ENCODE results near the gene EBI3.
"Not testable (repeated sequence)": the region's sequence is repeated elsewhere in the genome, so short reads cannot be mapped to it uniquely, and the experiment has no call there.

The EBI3 gene

DNA sequence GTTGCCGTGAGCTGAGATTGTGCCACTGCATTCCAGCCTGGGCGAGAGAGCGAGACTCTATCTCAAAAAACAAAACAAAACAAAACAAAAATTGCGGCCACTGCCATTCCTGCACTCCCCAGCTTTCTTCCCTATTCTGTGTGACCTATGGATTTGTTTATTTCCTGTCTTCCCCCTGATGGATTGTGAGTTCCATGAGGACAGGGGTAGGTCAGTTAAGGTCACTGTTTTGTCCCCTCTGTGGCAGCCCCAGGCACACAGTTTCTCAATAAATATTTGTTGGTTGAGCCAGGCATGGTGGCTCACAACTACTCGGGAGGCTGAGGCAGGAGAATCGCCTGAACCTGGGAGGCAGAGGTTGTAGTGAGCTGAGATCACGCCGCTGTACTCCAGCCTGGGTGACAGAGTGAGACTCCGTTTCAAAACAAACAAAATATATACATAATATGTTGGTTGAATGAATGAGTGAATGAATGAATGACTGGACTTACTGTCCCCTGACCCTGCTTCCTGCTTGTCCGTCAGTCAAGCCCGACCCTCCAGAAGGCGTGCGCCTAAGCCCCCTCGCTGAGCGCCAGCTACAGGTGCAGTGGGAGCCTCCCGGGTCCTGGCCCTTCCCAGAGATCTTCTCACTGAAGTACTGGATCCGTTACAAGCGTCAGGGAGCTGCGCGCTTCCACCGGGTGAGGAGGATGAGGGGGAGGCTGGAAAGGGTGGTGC, 5.0 kb downstream of the EBI3 start:
- H3K9me2 ChIP-seq (replicated peaks; ENCODE audit: control insufficient read depth, low read length) = no peaks in the 10 kb centered on the region
- no peak overlapping the region for H3K4me3 ChIP-seq (ENCODE audit: low read length)
- peaks cover 4% of the 10 kb centered on the region for H3K4me1 ChIP-seq (ENCODE audit: control insufficient read depth, low read length)
- TF ChIP-seq EZH2phosphoT487 (IDR thresholded peaks at IDR 0.05; ENCODE audit: borderline replicate concordance, low read length) (no peak), CTCF (IDR thresholded peaks at IDR 0.05; ENCODE audit: low read depth, low read length, poor library complexity, severe bottlenecking) (no peak)
- H3K4me2 ChIP-seq (ENCODE audit: low read length) = no peak overlapping the region
- no peaks in the 10 kb centered on the region for H4K20me1 ChIP-seq (ENCODE audit: control insufficient read depth, insufficient read depth, low read depth, low read length)
- no peak overlapping the region for H3K27ac ChIP-seq (ENCODE audit: low read depth, low read length)
- peaks cover 16% of the 10 kb centered on the region for H3K27me3 ChIP-seq (ENCODE audit: control insufficient read depth, low read length)
- no peaks in the 10 kb centered on the region for H3K79me2 ChIP-seq (ENCODE audit: control insufficient read depth, low read length)
- H3K9me3 ChIP-seq (ENCODE audit: control insufficient read depth, insufficient read depth, low read length) = no peaks in the 10 kb centered on the region
- H3K36me3 ChIP-seq (ENCODE audit: control insufficient read depth, low read length) = no peaks in the 10 kb centered on the region
- no peaks in the 10 kb centered on the region for H3F3A ChIP-seq (ENCODE audit: control insufficient read depth, insufficient read depth)

DNA sequence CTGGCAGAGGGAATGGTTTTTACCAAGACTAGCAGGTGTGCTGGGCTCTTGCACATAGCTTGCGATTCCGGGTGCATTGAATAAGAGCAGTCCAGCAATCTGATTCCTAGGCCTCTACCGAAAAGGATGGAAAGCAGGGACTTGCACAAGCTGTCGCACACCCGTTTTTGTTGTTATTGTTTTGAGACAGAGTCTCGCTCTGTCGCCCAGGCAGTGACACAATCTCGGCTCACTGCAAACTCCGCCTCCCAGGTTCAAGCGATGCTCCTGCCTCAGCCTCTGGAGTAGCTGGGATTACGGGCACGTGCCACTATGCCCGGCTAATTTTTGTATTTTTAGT, 5.5 kb downstream of the EBI3 start:
- Histone ChIP-seq H4K20me1 (ENCODE audit: control insufficient read depth, insufficient read depth, low read depth, low read length) (no peaks in the 10 kb centered on the region), H3K4me2 (ENCODE audit: low read length) (no peak overlapping the region), H3K4me3 (ENCODE audit: low read length) (no peak overlapping the region), H3K9me2 (replicated peaks; ENCODE audit: control insufficient read depth, low read length) (no peaks in the 10 kb centered on the region), H3K27me3 (ENCODE audit: control insufficient read depth, low read length) (peaks cover 11% of the 10 kb centered on the region), H3K79me2 (ENCODE audit: control insufficient read depth, low read length) (no peaks in the 10 kb centered on the region), H3K36me3 (ENCODE audit: control insufficient read depth, low read length) (no peaks in the 10 kb centered on the region), H3K9me3 (ENCODE audit: control insufficient read depth, insufficient read depth, low read length) (no peaks in the 10 kb centered on the region), H3F3A (ENCODE audit: control insufficient read depth, insufficient read depth) (no peaks in the 10 kb centered on the region), H3K27ac (ENCODE audit: low read depth, low read length) (no peak overlapping the region), H3K4me1 (ENCODE audit: control insufficient read depth, low read length) (no peaks in the 10 kb centered on the region; the same call in 1 of the 2 replicates)
- TF ChIP-seq CTCF (IDR thresholded peaks at IDR 0.05; ENCODE audit: low read depth, low read length, poor library complexity, severe bottlenecking) = no peak
- no peak for TF ChIP-seq EZH2phosphoT487 (IDR thresholded peaks at IDR 0.05; ENCODE audit: borderline replicate concordance, low read length)

GRCh38 chr19:4237510-4237909, 8.2 kb downstream of the EBI3 start:
- H3K4me2 ChIP-seq (ENCODE audit: low read length); H3K27me3 ChIP-seq (ENCODE audit: control insufficient read depth, low read length); H3K9me3 ChIP-seq (ENCODE audit: control insufficient read depth, insufficient read depth, low read length); H3K79me2 ChIP-seq (ENCODE audit: control insufficient read depth, low read length); H3K27ac ChIP-seq (ENCODE audit: low read depth, low read length); H4K20me1 ChIP-seq (ENCODE audit: control insufficient read depth, insufficient read depth, low read depth, low read length); H3K36me3 ChIP-seq (ENCODE audit: control insufficient read depth, low read length); H3K9me2 ChIP-seq (replicated peaks; ENCODE audit: control insufficient read depth, low read length); H3K4me3 ChIP-seq (ENCODE audit: low read length); H3F3A ChIP-seq (ENCODE audit: control insufficient read depth, insufficient read depth): not testable (repeated sequence)
- peaks cover 12% of the 10 kb centered on the region for H3K4me1 ChIP-seq (ENCODE audit: control insufficient read depth, low read length)

DNA sequence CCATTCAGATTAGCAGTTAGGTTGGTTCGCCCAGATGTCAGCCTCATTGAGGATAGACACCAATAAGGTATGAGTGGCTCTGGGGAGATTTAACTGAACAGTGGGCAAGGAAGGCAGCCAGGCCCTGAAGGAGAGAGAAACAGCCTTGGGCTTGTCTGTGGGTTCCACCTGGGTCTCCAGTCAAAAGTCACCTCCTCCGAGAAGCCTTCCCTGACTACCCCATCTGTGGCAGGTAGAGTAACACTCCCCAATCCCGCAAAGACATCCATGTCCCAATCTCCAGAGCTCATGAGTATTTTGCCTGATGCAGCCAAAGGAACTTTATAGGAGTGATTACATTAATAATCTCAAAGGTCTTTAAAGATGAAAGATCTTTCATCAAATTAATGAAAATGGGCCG, 9.5 kb downstream of the EBI3 start:
- no peaks in the 10 kb centered on the region for H3K36me3 ChIP-seq (ENCODE audit: control insufficient read depth, low read length)
- no peak overlapping the region for H3K4me3 ChIP-seq (ENCODE audit: low read length)
- H3K9me2 ChIP-seq (replicated peaks; ENCODE audit: control insufficient read depth, low read length) = no peaks in the 10 kb centered on the region
- no peak overlapping the region for H3K4me2 ChIP-seq (ENCODE audit: low read length)
- no peaks in the 10 kb centered on the region for H4K20me1 ChIP-seq (ENCODE audit: control insufficient read depth, insufficient read depth, low read depth, low read length)
- H3K9me3 ChIP-seq (ENCODE audit: control insufficient read depth, insufficient read depth, low read length) = no peaks in the 10 kb centered on the region
- H3K4me1 ChIP-seq (ENCODE audit: control insufficient read depth, low read length) = peaks cover 21% of the 10 kb centered on the region
- peaks cover 5% of the 10 kb centered on the region; the same call in 1 of the 2 replicates for H3F3A ChIP-seq (ENCODE audit: control insufficient read depth, insufficient read depth)
- no peak overlapping the region for H3K27ac ChIP-seq (ENCODE audit: low read depth, low read length)
- TF ChIP-seq CTCF (IDR thresholded peaks at IDR 0.05; ENCODE audit: low read depth, low read length, poor library complexity, severe bottlenecking) (no peak), EZH2phosphoT487 (IDR thresholded peaks at IDR 0.05; ENCODE audit: borderline replicate concordance, low read length) (no peak)
- H3K27me3 ChIP-seq (ENCODE audit: control insufficient read depth, low read length) = no peaks in the 10 kb centered on the region
- H3K79me2 ChIP-seq (ENCODE audit: control insufficient read depth, low read length) = no peaks in the 10 kb centered on the region

All from DOHH2 (cell line).